GM18951 (cell line): ENCODE measurements around the gene CNKSR1.

ENCODE experiments used
- POLR2A ChIP-seq: IDR thresholded peaks from 4 replicates; pipeline ENCODE4 v1.6.1; 2011; ENCODE audit warnings: mild to moderate bottlenecking; ENCODE audit not compliant: insufficient read length, insufficient read depth; ENCODE audit errors: extremely low read depth
- in situ Hi-C: fragments of 300-500 bp; cut with MboI; formaldehyde crosslinking; loops from one replicate; pipeline ENCODE4 v1.12.0; 2022; ENCODE audit warnings: low sequenced_read_pairs, mixed read lengths, inconsistent platforms; ENCODE audit not compliant: unreplicated experiment

The CNKSR1 gene

DNA sequence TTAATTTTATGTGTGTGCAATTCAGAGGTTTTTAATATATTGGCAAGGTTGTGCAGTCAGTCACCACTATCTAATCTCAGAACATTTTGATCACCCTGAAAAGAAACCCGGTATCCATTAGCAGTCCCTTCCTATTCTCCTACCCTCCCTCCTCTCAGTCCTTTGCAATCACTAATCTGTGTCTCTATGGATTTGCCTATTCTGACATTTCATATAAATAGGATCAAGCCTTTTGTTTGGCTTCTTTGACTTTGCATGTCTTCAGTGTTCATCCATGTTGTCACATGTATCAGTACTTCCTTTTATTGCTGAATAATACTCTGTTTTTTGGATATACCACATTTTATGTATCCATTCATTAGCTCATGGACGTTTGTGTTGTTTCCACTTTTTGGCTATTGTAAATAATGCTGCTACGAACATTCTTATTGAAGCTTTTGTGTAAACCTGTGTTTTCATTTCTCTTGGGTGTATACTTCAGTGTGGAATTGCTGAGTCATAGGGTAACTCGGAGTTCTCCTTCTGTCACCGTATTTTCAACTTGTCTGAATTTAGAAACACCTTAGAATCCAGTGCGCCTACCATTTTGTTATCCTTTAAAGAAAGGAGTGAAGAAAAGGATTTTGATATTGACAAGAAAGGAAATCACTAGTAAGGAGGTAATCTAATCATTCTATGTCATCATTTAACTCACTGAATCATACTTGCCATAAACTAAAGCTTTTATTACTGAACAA, 60.1 kb downstream of the CNKSR1 start:
- no peak for TF ChIP-seq POLR2A
- in situ Hi-C loops = no loop called here
